ENCODE measurements around the gene ANKRD6. TPM values are rescaled to one million over a fixed set of nuclear protein-coding genes. Genes with fewer than 3 reads are reported as not detected.

Gene ANKRD6
- total RNA-seq, 1 experiment from 2014 or later: 5.6 TPM

- no CpG with 5 or more reads among the region's 3 CpGs for WGBS (ENCODE audit: extremely low coverage, insufficient read length, low lambda C conversion rate)
- Histone ChIP-seq H4K8ac (replicated peaks; ENCODE audit: insufficient read length, low read depth, low read length) (no peak overlapping the region), H4K5ac (ENCODE audit: insufficient read length, low read depth, low read length) (no peak overlapping the region), H2BK15ac (ENCODE audit: low read depth, low read length) (no peak overlapping the region), H3K9me3 (ENCODE audit: control insufficient read depth, low read depth, low read length) (no peaks in the 10 kb centered on the region), H3K4ac (ENCODE audit: low read depth, low read length) (no peak overlapping the region), H3K4me2 (ENCODE audit: insufficient read depth, insufficient read length, low read length) (no peak overlapping the region), H3K79me2 (ENCODE audit: insufficient read depth, low read length) (peaks cover 5% of the 10 kb centered on the region; the same call in 1 of the 2 replicates), H2BK120ac (ENCODE audit: low read depth, low read length, poor library complexity, severe bottlenecking) (no peak overlapping the region), H3K14ac (ENCODE audit: insufficient read depth, low read length) (no peak overlapping the region), H3K23ac (ENCODE audit: insufficient read length, low read depth, low read length) (no peak overlapping the region), H2BK5ac (ENCODE audit: insufficient read length, low read length) (no peak overlapping the region), H3K4me1 (ENCODE audit: insufficient read depth, low read length) (peaks cover 13% of the 10 kb centered on the region), H3K79me1 (ENCODE audit: insufficient read depth, low read depth, low read length, poor library complexity, severe bottlenecking) (no peaks in the 10 kb centered on the region), H2AK5ac (ENCODE audit: insufficient read length, low read length) (no peak overlapping the region), H3K56ac (ENCODE audit: insufficient read length, low read depth, low read length) (no peak overlapping the region), H3K27ac (ENCODE audit: insufficient read length, low read depth, low read length) (no peak overlapping the region), H3K23me2 (ENCODE audit: insufficient read length, low read depth, low read length, poor library complexity, severe bottlenecking) (no peaks in the 10 kb centered on the region), H2AFZ (ENCODE audit: low read length) (no peak overlapping the region), H4K20me1 (ENCODE audit: control insufficient read depth, insufficient read depth, insufficient read length) (no peaks in the 10 kb centered on the region), H2BK20ac (ENCODE audit: low read depth, low read length, poor library complexity, severe bottlenecking) (no peak overlapping the region), H3K27me3 (ENCODE audit: insufficient read depth, low read length) (no peaks in the 10 kb centered on the region), H4K91ac (ENCODE audit: insufficient read length, low read depth, low read length) (no peak overlapping the region), H3T11ph (ENCODE audit: low read length) (no peak overlapping the region), H2BK12ac (ENCODE audit: insufficient read length, low read depth, low read length) (no peak overlapping the region), H3K18ac (ENCODE audit: insufficient read length, low read depth, low read length) (no peak overlapping the region), H3K9ac (ENCODE audit: extremely low read depth, insufficient read length, low read length) (no peak overlapping the region)
- peaks cover 16% of the 10 kb centered on the region for H3K27me3 Mint-ChIP-seq (ENCODE audit: low read depth)
- H3K4me1 Mint-ChIP-seq: peaks cover 37 to 51% of the 10 kb centered on the region in 2 experiments
- H3K4me3 Mint-ChIP-seq: no peak overlapping the region
- H3K9me3 Mint-ChIP-seq: no peaks in the 10 kb centered on the region
- no peak overlapping the region; a peak in 1 of 7 replicates for H3K27ac Mint-ChIP-seq
- no peak for DNase-seq
- H3K36me3 Mint-ChIP-seq (ENCODE audit: insufficient read depth in 1 of 3, low read depth in 3 of 3): no peaks in the 10 kb centered on the region
- no peak for TF ChIP-seq CTCF (conservative IDR thresholded peaks at IDR 0.05)
These were observed 28.4 kb upstream of the ANKRD6 start for GRCh38 chr6:89404512-89404911.
